Nucleus accumbens (tissue), 56 donors: ENCODE measurements around the gene DMXL1.
A peak's percentile ranks its signal among the peaks of the same experiment; 100 is the strongest.

Experiments
- DNase-seq, 56 donors: peaks; one replicate each; lab custom pipeline; 2025; lab: John Stamatoyannopoulos, UW

Gene DMXL1

DNA sequence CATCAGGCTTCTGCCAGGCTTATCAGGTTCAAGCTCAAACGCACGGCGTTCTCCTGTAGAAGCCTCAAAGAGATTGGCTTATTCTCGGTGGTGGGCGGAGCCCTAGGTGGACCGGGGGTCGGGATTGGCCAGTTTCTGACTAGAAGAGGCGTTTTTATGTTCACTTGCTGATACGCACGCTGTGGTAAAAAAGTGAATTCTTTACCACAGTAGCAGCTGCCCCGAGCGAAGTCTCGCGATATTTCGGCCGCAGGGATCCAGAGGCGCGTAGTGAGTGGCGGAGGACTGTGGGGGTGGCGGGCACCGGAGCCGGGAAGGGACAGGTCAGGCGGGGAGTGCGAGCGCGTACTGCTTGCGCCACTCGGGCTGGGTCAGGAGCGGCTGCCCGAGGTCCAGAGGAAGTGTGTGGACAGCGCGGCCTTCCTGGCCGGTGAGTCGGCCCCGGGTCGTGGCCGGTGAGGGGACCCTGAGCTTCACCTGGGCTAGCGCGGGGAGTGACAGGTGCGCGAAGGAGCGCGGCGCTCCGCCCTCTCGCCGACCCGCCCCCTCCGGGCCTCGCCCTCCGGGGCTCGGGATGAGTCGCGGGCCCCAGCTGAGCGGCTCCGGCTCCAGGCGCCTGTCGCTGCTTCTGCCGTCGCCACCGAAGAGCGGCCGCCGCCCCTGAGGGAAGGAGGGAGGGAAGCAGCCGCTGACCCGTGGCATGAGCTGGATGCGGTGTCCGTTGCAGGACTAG is at the start of gene DMXL1:
Gene DMXL1, plus strand, starts transcription at position 260 of the 733 bp plus-strand sequence. CDS start 483 bp downstream, outside the sequence.
- DNase-seq: peak; percentile 66 to 99 (median 97)

- DNase-seq: no peak
Observed at GRCh38 chr5:119021149-119021732, 49.6 kb upstream of the DMXL1 start.

DNA sequence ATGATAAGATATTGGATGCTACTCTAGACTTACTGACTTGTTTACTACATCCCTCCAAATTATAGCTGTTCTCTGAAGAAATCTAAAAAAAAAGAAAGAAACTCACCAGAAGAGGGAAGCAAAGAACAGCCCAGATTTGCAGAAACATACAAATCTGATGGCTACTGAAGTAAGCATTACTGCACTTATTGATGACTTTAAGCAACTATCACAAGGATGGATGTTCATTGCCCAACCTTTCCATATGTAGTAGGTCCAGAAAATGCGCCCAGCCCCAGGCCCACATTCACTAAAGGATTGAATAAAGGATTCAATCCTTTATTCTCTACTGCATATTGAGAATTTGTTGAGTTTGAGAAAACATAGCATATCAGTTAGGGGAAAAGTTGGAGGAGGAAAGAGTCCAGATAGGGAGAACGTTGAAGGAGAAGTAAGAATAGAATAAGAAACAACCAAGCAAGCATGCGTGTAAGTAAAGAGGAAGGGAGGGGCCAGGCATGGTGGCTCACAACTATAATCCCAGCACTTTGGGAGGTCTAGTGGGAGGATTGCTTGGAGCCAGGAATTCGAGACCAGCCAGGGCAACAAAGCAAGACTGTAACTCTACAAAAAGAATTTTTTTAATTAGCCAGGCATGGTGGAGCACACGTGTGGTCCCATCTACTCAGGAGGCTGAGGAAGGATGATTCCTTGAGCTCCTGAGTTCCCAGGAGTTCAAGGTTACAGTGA is 48.7 kb upstream of the DMXL1 start:
- no peak for DNase-seq

DNA sequence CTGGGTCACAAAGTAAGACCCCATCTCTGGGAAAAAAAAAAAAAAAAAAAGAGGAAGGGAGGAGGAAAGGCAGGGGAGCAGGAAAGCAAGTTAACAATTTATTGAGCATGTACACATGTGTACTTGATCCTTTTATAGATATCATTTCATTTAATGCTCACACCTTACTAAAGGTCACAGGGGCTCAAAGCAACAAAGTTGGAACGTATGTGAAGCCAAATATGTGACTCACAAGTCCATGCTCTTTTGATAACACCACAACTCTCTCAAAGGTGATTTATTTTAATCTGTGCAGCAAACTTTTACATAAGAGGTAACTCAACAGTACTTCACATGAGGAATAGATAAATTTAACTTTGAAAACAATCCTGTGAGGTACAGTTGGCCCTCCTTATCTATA is 48.1 kb upstream of the DMXL1 start:
- no peak for DNase-seq

- DNase-seq: no peak
Observed at GRCh38 chr5:119028575-119028974, 42.3 kb upstream of the DMXL1 start.

DNA sequence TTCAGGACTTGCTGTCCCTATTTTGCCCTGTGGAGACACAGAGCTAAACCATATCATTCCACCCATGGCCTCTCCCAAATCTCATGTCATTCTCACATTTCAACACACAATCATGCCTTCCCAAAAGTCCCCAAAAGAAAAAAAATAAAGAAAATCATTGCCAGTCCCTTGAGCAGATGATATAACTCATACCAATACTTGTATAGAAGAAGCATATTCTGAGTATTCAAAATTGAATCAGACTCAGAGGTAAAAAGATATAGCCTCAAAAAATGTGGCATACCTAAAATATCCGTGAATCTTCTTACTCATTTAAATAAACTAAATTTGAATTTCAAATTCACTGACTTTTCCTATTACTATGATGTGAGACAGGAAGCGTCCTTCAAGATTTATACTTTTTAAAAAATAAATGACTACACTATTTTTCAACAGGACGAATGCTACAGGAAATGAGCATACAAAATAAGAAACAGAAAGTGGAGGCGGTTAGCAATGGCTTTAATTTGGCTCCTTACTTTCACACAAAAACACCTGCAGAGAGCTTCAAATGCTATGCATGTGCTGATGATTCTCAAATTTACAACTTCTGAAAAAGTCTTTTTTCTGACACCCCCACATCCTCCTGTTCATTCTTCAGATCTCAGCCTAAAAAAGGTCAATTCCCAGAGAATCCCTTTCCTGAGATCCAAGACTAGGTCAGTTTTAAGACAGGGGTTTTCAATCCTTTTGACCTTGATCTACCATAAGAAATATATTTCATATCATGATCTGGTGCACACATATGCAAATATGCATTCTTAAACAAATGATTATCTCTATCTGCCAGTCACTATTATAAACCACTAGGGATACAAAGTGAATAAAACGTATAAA is 39.6 kb upstream of the DMXL1 start:
- no peak for DNase-seq

- no peak for DNase-seq
Observed at GRCh38 chr5:119031905-119032304, 39.0 kb upstream of the DMXL1 start.

GRCh38 chr5:119032656-119033055 is 38.2 kb upstream of the DMXL1 start:
- no peak for DNase-seq

- DNase-seq: no peak
Observed at GRCh38 chr5:119033135-119033534, 37.8 kb upstream of the DMXL1 start.

GRCh38 chr5:119036101-119036762 is 34.7 kb upstream of the DMXL1 start:
- no peak for DNase-seq

- no peak for DNase-seq
Observed at GRCh38 chr5:119037496-119038215, 33.2 kb upstream of the DMXL1 start.

DNA sequence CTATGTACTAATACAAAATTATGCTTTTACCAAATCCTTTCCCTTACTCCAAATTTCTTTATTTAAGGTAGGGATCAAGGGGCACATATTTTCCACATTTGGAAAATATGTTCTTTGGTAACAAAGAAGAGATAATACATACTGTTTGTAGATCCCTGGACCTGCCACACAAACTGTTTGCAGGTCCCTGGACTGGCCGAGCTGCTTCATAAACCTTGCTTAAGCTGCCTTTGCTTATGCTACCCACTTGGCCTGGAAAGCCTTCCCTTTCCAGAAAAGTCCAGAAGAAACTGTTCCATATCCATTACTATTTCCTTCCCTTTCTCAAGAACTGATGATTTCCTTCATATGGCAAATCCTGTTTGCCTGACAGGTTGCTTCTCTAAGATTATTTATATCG is 22.6 kb upstream of the DMXL1 start:
- no peak for DNase-seq

DNA sequence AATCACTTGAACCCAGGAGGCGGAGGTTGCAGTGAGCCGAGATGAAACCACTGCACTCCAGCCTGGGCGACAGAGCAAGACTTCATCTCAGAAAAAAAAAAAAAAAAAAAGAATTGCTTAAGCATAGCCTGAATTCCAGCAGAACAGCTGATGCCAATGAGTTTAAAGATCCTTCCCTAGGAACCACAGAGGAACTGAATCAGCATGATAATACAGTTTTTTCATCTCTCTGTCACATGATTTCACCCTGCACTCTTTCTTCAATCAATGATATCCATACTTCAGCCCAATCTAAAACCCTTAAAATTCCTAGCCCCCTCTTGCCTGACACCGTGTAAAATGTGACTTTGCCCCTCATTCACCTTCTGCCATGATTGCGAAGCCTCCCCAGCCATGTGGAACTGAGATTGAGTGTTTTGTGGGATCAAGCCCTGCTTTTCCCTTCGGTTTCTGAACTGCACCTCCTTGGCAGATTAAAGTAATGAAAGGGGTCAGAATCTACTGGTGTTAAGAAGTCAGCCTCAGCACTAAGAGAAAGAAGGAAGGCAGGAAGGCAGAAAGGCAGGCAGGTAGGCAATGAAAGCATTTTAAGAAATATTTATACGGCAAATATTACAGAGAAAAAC is 20.9 kb upstream of the DMXL1 start:
- no peak for DNase-seq

GRCh38 chr5:119054101-119054500 is 16.8 kb upstream of the DMXL1 start:
- no peak for DNase-seq

DNA sequence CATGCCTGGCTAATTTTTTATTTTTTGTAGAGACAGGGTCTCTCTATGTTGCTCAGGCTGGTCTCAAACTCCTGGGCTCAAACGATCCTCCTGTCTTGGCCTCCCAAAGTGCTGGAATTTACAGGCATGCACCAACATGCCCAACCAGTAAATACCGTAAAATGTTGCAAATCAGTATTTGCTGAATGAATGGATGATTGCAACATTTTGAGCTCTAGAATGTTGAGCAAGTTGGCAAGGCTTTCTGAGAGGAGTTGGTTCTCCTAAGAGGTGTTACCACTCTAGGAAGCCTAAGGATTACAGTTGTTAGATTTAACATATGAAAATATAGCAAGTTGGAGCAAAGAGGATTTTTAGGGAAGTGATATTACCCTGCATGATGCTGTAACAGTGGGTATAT is 15.6 kb upstream of the DMXL1 start:
- DNase-seq: no peak

- DNase-seq: no peak
Observed at GRCh38 chr5:119058979-119059529, 11.8 kb upstream of the DMXL1 start.

- no peak for DNase-seq
Observed at GRCh38 chr5:119059740-119060255, 11.1 kb upstream of the DMXL1 start.

GRCh38 chr5:119063579-119064379 is 7.1 kb upstream of the DMXL1 start:
- peak in 1 of 56 donors; percentile 0 for DNase-seq
